Sigmoid colon (tissue), 4 donors: ENCODE measurements around the gene CNTN4.

Experiments
- CTCF ChIP-seq, 4 experiments: fragments of 450-650 bp in 3 of 4; fragments of 200-600 bp in 1 of 4; IDR thresholded peaks; one replicate each; pipeline ENCODE4 v1.5.1; 2016 to 2019; ENCODE audit warnings: antibody characterized with exemption in 4 of 4, mild to moderate bottlenecking in 3 of 4, moderate library complexity in 2 of 4
- EP300 ChIP-seq, 4 donors: sonication (generic); formaldehyde crosslinking; IDR thresholded peaks; one replicate each; pipeline ENCODE4 v1.6.1; 2017; ENCODE audit warnings: antibody characterized with exemption in 4 of 4
- POLR2A ChIP-seq, 2 donors: fragments of 450-650 bp; IDR thresholded peaks; one replicate each; pipeline ENCODE4 v1.6.1; 2016; ENCODE audit warnings: antibody characterized with exemption in 2 of 2, mild to moderate bottlenecking in 2 of 2, moderate library complexity in 2 of 2
- POLR2AphosphoS5 ChIP-seq, 4 donors: sonication (generic); formaldehyde crosslinking; IDR thresholded peaks; one replicate each; pipeline ENCODE4 v1.6.1; 2017; ENCODE audit warnings: antibody characterized with exemption in 4 of 4

GRCh38 chr3:2643606-2644005 is 544.9 kb downstream of the CNTN4 start:
- no peak for TF ChIP-seq EP300 (IDR thresholded peaks at IDR 0.05)
- TF ChIP-seq CTCF (IDR thresholded peaks at IDR 0.05), result no peak
- TF ChIP-seq POLR2AphosphoS5 (IDR thresholded peaks at IDR 0.05), result no peak
- TF ChIP-seq POLR2A (IDR thresholded peaks at IDR 0.05), result no peak
